SU-DHL-6 (cell line): ENCODE results near the gene NLN.

Experiments used
- CTCF ChIP-seq: fragments of 200-600 bp; sonication (generic); IDR thresholded peaks from one replicate; pipeline ENCODE4 v1.5.1; 2017; ENCODE audit warnings: antibody characterized with exemption, mild to moderate bottlenecking, low read length, moderate library complexity; ENCODE audit not compliant: insufficient read depth, poor library complexity, severe bottlenecking
- EZH2phosphoT487 ChIP-seq: fragments of 200-600 bp; sonication (generic), shearing (Covaris generic); conservative IDR thresholded peaks from 2 replicates; pipeline ENCODE4 v1.6.1; 2018; ENCODE audit warnings: mild to moderate bottlenecking, antibody characterized with exemption, low read length, moderate library complexity, mixed read lengths

- TF ChIP-seq CTCF: no peak
- no peak for TF ChIP-seq EZH2phosphoT487
Observed at GRCh38 chr5:65750938-65751337, 28.9 kb downstream of the NLN start.
